ENCODE measurements around the gene OOEP.

GRCh38 chr6:73349311-73349710 lies 20.4 kb downstream of the OOEP start:
- TF ChIP-seq CTCF (IDR thresholded peaks at IDR 0.05; ENCODE audit: borderline replicate concordance, extremely low read depth, low read length, poor library complexity, severe bottlenecking) = no peak
- peak; percentile 34 for TF ChIP-seq EZH2 (IDR thresholded peaks at IDR 0.05; ENCODE audit: borderline replicate concordance, low read depth, low read length, severe bottlenecking)

Data from DND-41 (cell line).